GM21825 (cell line): ENCODE results near the gene COL8A2.
"Not testable (repeated sequence)": the region's sequence is repeated elsewhere in the genome, so short reads cannot be mapped to it uniquely, and the experiment has no call there.

Source experiments
- ATAC-seq: cut with Tn5 transposase; IDR thresholded peaks from one replicate; pipeline ENCODE4 v1.9.1; 2021; ENCODE audit warnings: mild to moderate bottlenecking, moderate library complexity; ENCODE audit not compliant: unreplicated experiment

Gene COL8A2

GRCh38 chr1:36125129-36125991, at the start of gene COL8A2:
Gene COL8A2 (minus strand): TSS chr1:36125222. CDS start chr1:36100242, 24,980 bp downstream.
- ATAC-seq = no peak

GRCh38 chr1:36174713-36175112, 49.7 kb upstream of the COL8A2 start:
- no peak for ATAC-seq

- no peak for ATAC-seq
These were observed 48.0 kb upstream of the COL8A2 start for GRCh38 chr1:36172983-36173382.

- no peak for ATAC-seq
These were observed 47.2 kb upstream of the COL8A2 start for GRCh38 chr1:36172017-36172747.

GRCh38 chr1:36170643-36171412, 45.8 kb upstream of the COL8A2 start:
- ATAC-seq = no peak

GRCh38 chr1:36168514-36168913, 43.5 kb upstream of the COL8A2 start:
- ATAC-seq = no peak

- ATAC-seq = no peak
These were observed 42.2 kb upstream of the COL8A2 start for GRCh38 chr1:36166938-36167905.

- ATAC-seq = no peak
These were observed 41.1 kb upstream of the COL8A2 start for GRCh38 chr1:36166136-36166535.

- no peak for ATAC-seq
These were observed 40.1 kb upstream of the COL8A2 start for GRCh38 chr1:36165145-36165544.

- no peak for ATAC-seq
These were observed 39.3 kb upstream of the COL8A2 start for GRCh38 chr1:36164361-36164760.

- ATAC-seq = no peak
These were observed 38.4 kb upstream of the COL8A2 start for GRCh38 chr1:36163426-36163825.

GRCh38 chr1:36162680-36163239, 37.7 kb upstream of the COL8A2 start:
- no peak for ATAC-seq

GRCh38 chr1:36161641-36162531, 36.9 kb upstream of the COL8A2 start:
- no peak for ATAC-seq

- no peak for ATAC-seq
These were observed 36.0 kb upstream of the COL8A2 start for GRCh38 chr1:36160949-36161485.

GRCh38 chr1:36160388-36160948, 35.4 kb upstream of the COL8A2 start:
- no peak for ATAC-seq

- ATAC-seq = no peak
These were observed 34.8 kb upstream of the COL8A2 start for GRCh38 chr1:36159614-36160387.

- ATAC-seq = not testable (repeated sequence)
These were observed 33.8 kb upstream of the COL8A2 start for GRCh38 chr1:36158827-36159252.
